ENCODE results near the gene FUT9. TPM values are rescaled to one million over a fixed set of nuclear protein-coding genes. Genes with fewer than 3 reads are reported as not detected.

The FUT9 gene
- total and polyA plus RNA-seq, 10 of the 15 experiments (the other 5 are each of a cell fraction or from before 2014, with no cell fraction given), result not detected

- Histone ChIP-seq H3K9ac (ENCODE audit: control insufficient read depth, insufficient read depth, low read length) (no peak overlapping the region), H3K79me2 (ENCODE audit: control insufficient read depth, insufficient read depth, low read length) (no peaks in the 10 kb centered on the region), H2AFZ (ENCODE audit: control insufficient read depth, low read depth, low read length) (no peak overlapping the region), H3K27ac (ENCODE audit: control insufficient read depth, insufficient read depth) (no peak overlapping the region), H3K4me2 (ENCODE audit: control insufficient read depth, insufficient read depth) (no peak overlapping the region), H4K20me1 (ENCODE audit: control insufficient read depth, insufficient read depth) (no peaks in the 10 kb centered on the region), H3K36me3 (ENCODE audit: control insufficient read depth in 2 of 2, insufficient read depth in 2 of 2, low read length in 1 of 2) (no peaks in the 10 kb centered on the region), H3K4me1 (ENCODE audit: control insufficient read depth, insufficient read depth, low read length) (no peaks in the 10 kb centered on the region), H3K4me3 (no peak overlapping the region), H3K9me3 (replicated peaks; ENCODE audit: control insufficient read depth, insufficient read depth, low read length) (no peaks in the 10 kb centered on the region; the same call in 2 of the 3 replicates), H3K27me3 (replicated peaks in 1 of 2; ENCODE audit: control insufficient read depth in 2 of 2, insufficient read depth in 2 of 2, low read length in 1 of 2) (no peaks in the 10 kb centered on the region)
- no TSS peak for BruUV-seq (replicated peaks)
- FAIRE-seq, result no peak
- POLR2A ChIA-PET, result no interaction called here
- in situ Hi-C loops (cut with MboI) (no loop called here), intact Hi-C loops (cut with micrococcal nuclease; ENCODE audit: unreplicated experiment) (no loop called here)
- no peak for DNase-seq (ENCODE audit: low read depth, low spot score)
- CTCF ChIA-PET, result no interaction called here
- SMC1A ChIA-PET (ENCODE audit: uncharacterized antibody, unreplicated experiment), result no interaction called here
- ATAC-seq, result no peak
- WGBS (ENCODE audit: insufficient coverage, insufficient replicate concordance, low lambda C conversion rate, missing lambda C conversion rate), result 1% methylated on average over 3 of the region's 3 CpGs
- RAD21 ChIA-PET (ENCODE audit: unreplicated experiment), result no interaction called here
- no peak for TF ChIP-seq CHD2 (IDR thresholded peaks at IDR 0.05; ENCODE audit: borderline replicate concordance, low read depth, low read length)
- TF ChIP-seq ASH2L (IDR thresholded peaks at IDR 0.05; ENCODE audit: borderline replicate concordance, low read depth), result no peak
- TF ChIP-seq E4F1 (IDR thresholded peaks at IDR 0.05; ENCODE audit: borderline replicate concordance, partially characterized antibody), result no peak
- no peak for TF ChIP-seq ESRRA (IDR thresholded peaks at IDR 0.05; ENCODE audit: low read length)
- TF ChIP-seq BCLAF1 (IDR thresholded peaks at IDR 0.05), result no peak
- no peak for TF ChIP-seq FOXK2 (IDR thresholded peaks at IDR 0.05)
- TF ChIP-seq YY1 (IDR thresholded peaks at IDR 0.05; ENCODE audit: low read depth, low read length), result no peak
- TF ChIP-seq GABPA (IDR thresholded peaks at IDR 0.05; ENCODE audit: low read depth), result no peak
- no peak for TF ChIP-seq FOS (IDR thresholded peaks at IDR 0.05; ENCODE audit: borderline replicate concordance, extremely low read depth, insufficient read length)
- TF ChIP-seq GATAD2B (conservative IDR thresholded peaks at IDR 0.05; ENCODE audit: low read depth), result no peak
- TF ChIP-seq SREBF1 (IDR thresholded peaks at IDR 0.05; ENCODE audit: low read length), result no peak
- no peak for TF ChIP-seq FOXM1 (IDR thresholded peaks at IDR 0.05; ENCODE audit: low read depth, low read length)
- TF ChIP-seq USF2 (IDR thresholded peaks at IDR 0.05; ENCODE audit: borderline replicate concordance, low read depth, low read length), result no peak
- TF ChIP-seq RFX5 (IDR thresholded peaks at IDR 0.05; ENCODE audit: low read depth, low read length), result no peak
- no peak for TF ChIP-seq ZNF592 (IDR thresholded peaks at IDR 0.05)
Observed at GRCh38 chr6:96151707-96152106, 135.9 kb downstream of the FUT9 start.

Data from GM12878 (cell line).